Loucy (cell line): ENCODE measurements around the gene GATA5.

ENCODE experiments used
- H2AFZ ChIP-seq: fragments of 200-600 bp; sonication (generic); 2 replicates; pipeline ENCODE4 v1.6.0; 2016; ENCODE audit warnings: antibody characterized with exemption, mild to moderate bottlenecking, low read length, moderate library complexity
- H3F3A ChIP-seq: fragments of 200-600 bp; 2 replicates; pipeline ENCODE4 v1.6.0; 2016; ENCODE audit warnings: antibody characterized with exemption, low read depth, mild to moderate bottlenecking
- H3K27me3 ChIP-seq: fragments of 200-600 bp; sonication (generic); 2 replicates; pipeline ENCODE4 v1.6.1; 2014; ENCODE audit warnings: low read length, mild to moderate bottlenecking; ENCODE audit not compliant: insufficient read depth, poor library complexity, severe bottlenecking
- H3K36me3 ChIP-seq: fragments of 200-600 bp; sonication (generic); 2 replicates; pipeline ENCODE4 v1.6.1; 2016; ENCODE audit warnings: low read length; ENCODE audit not compliant: insufficient read depth
- H3K4me1 ChIP-seq: fragments of 200-600 bp; sonication (generic); 2 replicates; pipeline ENCODE4 v1.5.1; 2014; ENCODE audit warnings: low read length, mild to moderate bottlenecking; ENCODE audit not compliant: insufficient read depth, poor library complexity, severe bottlenecking
- H3K4me2 ChIP-seq: fragments of 200-600 bp; sonication (generic); 2 replicates; pipeline ENCODE4 v1.6.0; 2014; ENCODE audit warnings: antibody characterized with exemption, low read length, low read depth, mild to moderate bottlenecking; ENCODE audit not compliant: poor library complexity, severe bottlenecking
- H3K4me3 ChIP-seq: fragments of 200-600 bp; sonication (generic); 2 replicates; pipeline ENCODE4 v1.5.1; 2014; ENCODE audit warnings: low read length, mild to moderate bottlenecking, mixed read lengths; ENCODE audit not compliant: poor library complexity, severe bottlenecking
- H3K79me2 ChIP-seq: fragments of 200-600 bp; sonication (generic); 2 replicates; pipeline ENCODE4 v1.6.1; 2014; ENCODE audit warnings: low read length; ENCODE audit not compliant: insufficient read depth
- H3K9ac ChIP-seq: fragments of 200-600 bp; sonication (generic); 2 replicates; pipeline ENCODE4 v1.6.0; 2014; ENCODE audit warnings: mild to moderate bottlenecking, low read depth, low read length, moderate library complexity; ENCODE audit not compliant: poor library complexity, severe bottlenecking
- H3K9me2 ChIP-seq: fragments of 200-600 bp; sonication (generic); replicated peaks from 2 replicates; pipeline ENCODE4 v1.6.1; 2016; ENCODE audit warnings: low read depth, low read length, mixed read lengths
- H3K9me3 ChIP-seq: fragments of 200-600 bp; sonication (generic); 2 replicates; pipeline ENCODE4 v1.6.1; 2014; ENCODE audit warnings: mild to moderate bottlenecking, antibody characterized with exemption, low read length, low read depth; ENCODE audit not compliant: insufficient read depth
- H4K20me1 ChIP-seq: fragments of 200-600 bp; sonication (generic); 2 replicates; pipeline ENCODE4 v1.6.0; 2014; ENCODE audit warnings: antibody characterized with exemption, low read length, mild to moderate bottlenecking; ENCODE audit not compliant: insufficient read depth, poor library complexity, severe bottlenecking
- EZH2phosphoT487 ChIP-seq: fragments of 200-600 bp; IDR thresholded peaks from 2 replicates; pipeline ENCODE4 v1.6.1; 2018; ENCODE audit warnings: antibody characterized with exemption, mild to moderate bottlenecking, moderate library complexity, borderline replicate concordance
- TF ChIP-seq, protein P1 (sequence below): fragments of 200-600 bp; sonication (generic); conservative IDR thresholded peaks from 2 replicates; pipeline ENCODE4 v1.5.1; 2014; ENCODE audit warnings: mild to moderate bottlenecking, antibody characterized with exemption, low read length

GATA5 gene

DNA sequence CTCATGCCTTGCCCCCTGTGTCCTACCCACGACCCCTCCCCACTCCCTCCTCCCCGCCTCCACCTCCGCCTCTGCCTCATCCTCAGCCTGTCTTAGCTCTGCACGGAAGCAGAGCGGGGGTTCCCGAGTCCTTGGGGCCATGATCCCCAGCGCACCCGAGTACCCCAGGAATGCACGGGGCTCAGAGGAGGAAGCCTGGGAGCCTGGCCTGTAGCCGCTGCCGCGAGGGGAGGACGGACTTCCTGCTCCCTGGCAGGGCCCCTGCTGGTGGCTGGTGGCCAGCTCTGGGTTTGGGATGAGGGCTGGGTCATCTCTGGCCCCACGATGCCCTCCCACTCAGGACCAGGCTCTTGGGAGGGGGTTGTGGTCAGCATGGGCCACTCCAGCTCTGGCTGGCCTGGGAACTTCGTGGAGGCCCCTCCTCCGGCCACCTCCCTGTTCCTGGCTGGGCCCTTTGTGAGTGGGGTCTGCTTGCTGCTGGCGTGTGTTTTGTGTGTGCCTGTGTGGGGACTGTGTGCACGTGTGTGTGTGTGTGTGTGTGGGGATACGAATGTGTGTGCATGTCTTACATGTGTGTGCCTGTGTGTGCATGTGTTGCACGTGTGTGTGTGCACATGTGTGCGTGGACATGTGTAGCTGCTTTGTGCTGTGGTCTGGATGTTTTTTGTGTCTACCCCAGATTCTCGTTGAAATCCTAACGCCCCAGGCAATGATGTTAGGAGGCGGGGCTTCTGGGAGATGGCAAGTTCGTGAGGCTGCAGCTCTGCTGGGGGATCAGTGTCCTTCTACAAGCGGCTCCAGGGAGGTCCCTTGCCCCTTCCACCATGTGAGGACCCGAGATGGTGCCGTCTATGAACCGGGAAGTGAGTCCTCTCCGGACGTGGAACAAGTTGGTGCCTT, 47.1 kb downstream of the GATA5 start:
- no peak overlapping the region for H3K4me3 ChIP-seq
- no peaks in the 10 kb centered on the region for H3K9me2 ChIP-seq
- H2AFZ ChIP-seq = no peak overlapping the region
- H3K9ac ChIP-seq = no peak overlapping the region
- H4K20me1 ChIP-seq = no peaks in the 10 kb centered on the region
- H3K27me3 ChIP-seq = no peaks in the 10 kb centered on the region
- no peaks in the 10 kb centered on the region for H3K4me1 ChIP-seq
- H3K36me3 ChIP-seq = no peaks in the 10 kb centered on the region
- H3F3A ChIP-seq = no peaks in the 10 kb centered on the region
- H3K4me2 ChIP-seq = no peak overlapping the region
- no peak for TF ChIP-seq EZH2phosphoT487
- TF ChIP-seq, protein P1, sequence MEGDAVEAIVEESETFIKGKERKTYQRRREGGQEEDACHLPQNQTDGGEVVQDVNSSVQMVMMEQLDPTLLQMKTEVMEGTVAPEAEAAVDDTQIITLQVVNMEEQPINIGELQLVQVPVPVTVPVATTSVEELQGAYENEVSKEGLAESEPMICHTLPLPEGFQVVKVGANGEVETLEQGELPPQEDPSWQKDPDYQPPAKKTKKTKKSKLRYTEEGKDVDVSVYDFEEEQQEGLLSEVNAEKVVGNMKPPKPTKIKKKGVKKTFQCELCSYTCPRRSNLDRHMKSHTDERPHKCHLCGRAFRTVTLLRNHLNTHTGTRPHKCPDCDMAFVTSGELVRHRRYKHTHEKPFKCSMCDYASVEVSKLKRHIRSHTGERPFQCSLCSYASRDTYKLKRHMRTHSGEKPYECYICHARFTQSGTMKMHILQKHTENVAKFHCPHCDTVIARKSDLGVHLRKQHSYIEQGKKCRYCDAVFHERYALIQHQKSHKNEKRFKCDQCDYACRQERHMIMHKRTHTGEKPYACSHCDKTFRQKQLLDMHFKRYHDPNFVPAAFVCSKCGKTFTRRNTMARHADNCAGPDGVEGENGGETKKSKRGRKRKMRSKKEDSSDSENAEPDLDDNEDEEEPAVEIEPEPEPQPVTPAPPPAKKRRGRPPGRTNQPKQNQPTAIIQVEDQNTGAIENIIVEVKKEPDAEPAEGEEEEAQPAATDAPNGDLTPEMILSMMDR = no peak
- no peaks in the 10 kb centered on the region for H3K9me3 ChIP-seq
- no peaks in the 10 kb centered on the region for H3K79me2 ChIP-seq

DNA sequence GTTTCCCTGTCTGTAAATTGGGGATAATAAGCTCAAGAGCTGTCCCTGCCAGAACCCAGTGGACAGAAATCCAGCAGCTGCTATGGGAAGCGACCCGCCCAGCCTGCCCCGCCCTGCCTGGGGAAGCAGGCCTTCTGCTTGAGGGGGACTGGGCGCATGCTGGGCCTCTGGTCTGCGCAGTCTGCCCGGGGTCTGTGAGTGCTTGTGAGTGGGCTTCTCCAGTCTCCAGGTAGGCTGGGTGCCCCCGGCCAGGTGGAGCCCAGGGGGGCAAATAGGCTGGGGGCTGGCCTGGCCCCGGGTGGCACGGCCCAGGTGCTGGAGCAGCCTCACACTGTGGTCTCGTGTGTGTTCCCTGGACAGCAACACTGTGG, 47.8 kb downstream of the GATA5 start:
- no peak overlapping the region for H3K4me2 ChIP-seq
- no peaks in the 10 kb centered on the region for H4K20me1 ChIP-seq
- H3K36me3 ChIP-seq = no peaks in the 10 kb centered on the region
- no peaks in the 10 kb centered on the region for H3K27me3 ChIP-seq
- no peak overlapping the region for H3K4me3 ChIP-seq
- H3K9ac ChIP-seq = no peak overlapping the region
- no peaks in the 10 kb centered on the region for H3K9me3 ChIP-seq
- TF ChIP-seq, protein P1 = no peak
- no peak for TF ChIP-seq EZH2phosphoT487
- no peak overlapping the region for H2AFZ ChIP-seq
- H3K4me1 ChIP-seq = no peaks in the 10 kb centered on the region
- H3F3A ChIP-seq = no peaks in the 10 kb centered on the region
- H3K9me2 ChIP-seq = no peaks in the 10 kb centered on the region
- H3K79me2 ChIP-seq = no peaks in the 10 kb centered on the region

DNA sequence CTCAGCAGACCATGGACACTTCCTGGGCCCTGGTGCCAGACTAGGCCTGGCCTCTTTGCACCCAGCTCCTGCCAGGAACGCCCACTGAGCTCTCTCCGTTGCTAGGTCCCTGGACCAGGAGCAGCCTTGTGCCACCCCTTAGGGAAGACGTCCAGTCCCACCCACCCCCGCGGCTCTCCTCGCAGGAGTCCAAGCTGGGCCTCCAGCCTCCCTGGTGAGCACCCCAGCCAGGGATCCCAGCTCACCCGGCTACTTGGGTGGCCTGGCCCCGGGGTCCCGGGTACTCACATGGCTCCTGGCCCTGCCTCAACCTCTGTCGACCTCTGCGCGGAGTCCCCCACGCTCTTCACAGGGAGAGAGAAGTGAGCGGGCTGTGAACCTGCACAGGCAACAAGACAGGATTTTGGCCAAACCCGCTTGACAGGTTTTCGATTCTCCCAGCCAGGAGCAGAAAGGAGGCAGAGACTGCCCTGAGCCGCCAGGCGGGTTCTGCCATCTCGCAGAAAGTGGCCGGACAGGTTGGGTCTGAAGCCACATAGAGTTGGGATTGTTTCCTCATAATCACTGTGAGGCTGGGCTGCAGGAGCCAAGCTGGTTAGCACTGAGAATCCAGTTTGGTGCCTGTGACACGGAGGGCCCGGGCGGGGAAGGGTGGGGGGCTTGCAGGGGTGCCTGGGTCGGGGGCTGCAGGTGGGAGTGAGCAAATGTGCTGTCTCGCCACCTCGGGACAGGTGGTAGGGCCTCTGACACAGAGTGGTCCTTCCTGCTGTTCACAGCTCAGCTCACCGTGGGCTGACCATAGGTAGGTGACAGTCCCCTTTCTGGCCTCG, 48.4 kb downstream of the GATA5 start, which contains the start of gene RBBP8NL:
Gene RBBP8NL (minus strand): TSS at position 368 of the 830 bp plus-strand sequence. CDS start 7,892 bp downstream, outside the sequence.
- H3K4me2 ChIP-seq = no peak within 1 kb of the TSS
- no peaks in the 10 kb centered on the region for H3K36me3 ChIP-seq
- no peak within 1 kb of the TSS for H3K9ac ChIP-seq

More for the DNA sequence above, 48.4 kb downstream of the GATA5 start, which contains the start of gene RBBP8NL:
- H3F3A ChIP-seq = no peaks in the 10 kb centered on the region
- no peaks in the 10 kb centered on the region for H4K20me1 ChIP-seq
- no peaks in the 10 kb centered on the region for H3K79me2 ChIP-seq
- no peaks in the 10 kb centered on the region for H3K4me1 ChIP-seq
- no peaks in the 10 kb centered on the region for H3K9me2 ChIP-seq
- TF ChIP-seq, protein P1 = no peak
- no peak for TF ChIP-seq EZH2phosphoT487
- H2AFZ ChIP-seq = no peak within 1 kb of the TSS
- H3K9me3 ChIP-seq = no peaks in the 10 kb centered on the region
- H3K4me3 ChIP-seq = no peak within 1 kb of the TSS
- no peaks in the 10 kb centered on the region for H3K27me3 ChIP-seq
